ENCODE data around the gene KRTAP27-1. TPM values are rescaled to one million over a fixed set of nuclear protein-coding genes. Genes with fewer than 3 reads are reported as not detected.

Gene KRTAP27-1, protein sequence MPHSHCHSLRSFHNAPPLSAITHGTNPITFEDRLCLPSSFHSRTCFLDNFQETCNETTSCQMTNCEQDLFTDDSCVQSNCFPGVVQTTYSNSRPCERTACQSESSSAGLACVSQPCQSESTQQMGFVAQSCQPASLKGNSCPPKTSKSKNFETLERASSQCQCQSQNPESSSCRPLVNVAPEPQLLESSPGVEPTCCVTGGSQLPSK
- total RNA-seq (not detected), polyA plus RNA-seq (not detected)

DNA sequence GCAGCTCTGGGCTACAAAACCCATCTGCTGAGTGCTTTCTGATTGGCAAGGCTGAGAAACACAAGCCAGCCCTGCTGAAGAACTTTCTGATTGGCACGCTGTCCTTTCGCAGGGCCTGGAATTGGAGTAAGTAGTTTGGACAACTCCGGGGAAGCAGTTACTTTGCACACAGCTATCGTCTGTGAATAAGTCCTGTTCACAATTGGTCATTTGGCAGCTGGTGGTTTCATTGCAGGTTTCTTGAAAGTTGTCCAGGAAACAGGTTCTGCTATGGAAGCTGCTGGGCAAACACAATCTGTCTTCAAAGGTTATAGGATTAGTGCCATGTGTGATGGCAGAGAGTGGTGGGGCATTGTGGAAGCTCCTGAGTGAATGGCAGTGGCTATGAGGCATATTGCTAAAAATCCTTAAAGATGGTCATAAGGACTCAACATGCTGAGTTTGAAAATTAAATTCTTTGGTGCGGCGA is at the start of gene KRTAP27-1:
TSS of gene KRTAP27-1 (minus strand) at position 419 of the 469 bp plus-strand sequence. CDS start at position 393, 26 bp downstream.
- ChIA-PET CTCF (no interaction called here), POLR2A (interaction anchor here (0.6 kb wide), 1 partner anchor 97 kb away, joined by 3 read pairs; no protein-coding TSS in a partner anchor)
- peaks cover 0 to 4% (median 2%) of the 10 kb centered on the region in 5 donors for H3K9me3 Mint-ChIP-seq
- no peak within 1 kb of the TSS for H3K27ac ChIP-seq (ENCODE audit: low read depth, low read length)
- H3K9me3 ChIP-seq (ENCODE audit: low read length), result no peaks in the 10 kb centered on the region
- H3K27ac Mint-ChIP-seq, result no peak within 1 kb of the TSS
- no peaks in the 10 kb centered on the region for H3K4me1 ChIP-seq (ENCODE audit: insufficient read depth, low read length)
- H3K4me1 Mint-ChIP-seq, result no peaks in the 10 kb centered on the region
- H3K27me3 ChIP-seq (ENCODE audit: insufficient read depth, low read length, poor library complexity, severe bottlenecking), result no peaks in the 10 kb centered on the region
- no peaks in the 10 kb centered on the region for H3K36me3 ChIP-seq (ENCODE audit: insufficient read depth, low read length)
- no peaks in the 10 kb centered on the region for H3K36me3 Mint-ChIP-seq
- no peak within 1 kb of the TSS for H3K4me3 ChIP-seq (ENCODE audit: low read length)
- H3K27me3 Mint-ChIP-seq, result peaks cover 0 to 1% of the 10 kb centered on the region in 2 donors
- DNase-seq, result no peak
- no peak within 1 kb of the TSS for H3K4me3 Mint-ChIP-seq

DNA sequence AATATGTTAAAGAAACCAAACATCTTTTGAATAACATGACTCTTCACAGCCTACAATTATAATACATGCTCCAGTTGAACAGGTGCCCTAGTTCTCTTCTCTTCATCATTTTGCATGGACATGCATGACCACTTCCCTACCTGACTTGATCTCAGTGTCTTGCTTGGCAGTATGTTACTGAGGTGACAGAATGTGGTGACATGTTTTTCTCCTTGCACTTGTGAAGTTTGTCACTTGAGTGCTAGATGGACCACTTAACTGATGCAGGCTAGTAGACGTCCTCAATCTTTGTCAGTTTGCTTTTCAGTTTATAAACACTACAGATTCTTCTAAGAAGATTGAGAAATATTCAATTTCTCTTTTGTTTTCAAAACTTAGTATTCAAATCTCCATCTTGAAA is 44.7 kb upstream of the KRTAP27-1 start:
- Histone ChIP-seq H3K9me3 (ENCODE audit: low read length) (no peaks in the 10 kb centered on the region), H3K36me3 (ENCODE audit: insufficient read depth, low read length) (no peaks in the 10 kb centered on the region), H3K4me3 (ENCODE audit: low read length) (no peak overlapping the region), H3K27ac (ENCODE audit: low read depth, low read length) (no peak overlapping the region), H3K27me3 (ENCODE audit: insufficient read depth, low read length, poor library complexity, severe bottlenecking) (no peaks in the 10 kb centered on the region), H3K4me1 (ENCODE audit: insufficient read depth, low read length) (no peaks in the 10 kb centered on the region)
- H3K27ac Mint-ChIP-seq, result no peak overlapping the region
- no peaks in the 10 kb centered on the region for H3K4me1 Mint-ChIP-seq
- CTCF ChIA-PET, result no interaction called here
- no peak overlapping the region for H3K4me3 Mint-ChIP-seq
- no peaks in the 10 kb centered on the region for H3K36me3 Mint-ChIP-seq
- DNase-seq, result no peak
- H3K9me3 Mint-ChIP-seq, result peaks cover 2 to 6% (median 4%) of the 10 kb centered on the region in 5 donors
- H3K27me3 Mint-ChIP-seq, result peaks cover 0 to 2% of the 10 kb centered on the region in 2 donors
- POLR2A ChIA-PET, result no interaction called here

DNA sequence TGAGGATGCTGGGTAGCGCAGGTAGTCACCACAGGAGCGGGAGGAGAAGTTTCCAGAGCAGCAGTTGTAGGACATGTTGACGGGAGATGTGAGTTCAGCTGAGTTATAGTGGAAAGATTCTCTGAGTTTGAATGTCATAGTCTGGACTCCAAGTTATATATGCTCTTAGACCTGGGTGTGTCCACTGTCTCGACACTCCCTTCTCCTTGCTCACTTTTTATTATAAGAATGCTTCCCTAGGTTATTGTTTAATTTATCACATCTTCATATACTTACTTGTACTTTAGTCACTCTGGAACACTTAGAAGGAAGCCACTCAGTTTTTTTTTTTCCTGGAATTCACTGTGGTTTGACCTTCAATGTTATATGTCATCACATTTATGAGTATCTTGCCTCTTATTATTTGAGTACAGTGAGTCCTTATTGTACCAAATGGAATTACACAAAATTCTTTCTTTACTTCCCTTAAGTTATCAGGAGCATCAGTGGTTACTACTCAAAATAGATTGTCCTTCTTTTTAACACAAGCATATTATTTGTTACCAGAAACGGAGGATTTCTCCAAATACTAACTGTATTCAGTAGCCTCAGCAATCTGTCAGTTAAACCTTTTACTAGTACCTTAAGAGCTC is 34.8 kb upstream of the KRTAP27-1 start, which contains the start of gene KRTAP13-2:
TSS of gene KRTAP13-2 (minus strand) at position 133 of the 632 bp plus-strand sequence. CDS start at position 75, 58 bp downstream.
- H3K4me3 ChIP-seq (ENCODE audit: low read length), result no peak within 1 kb of the TSS
- Mint-ChIP-seq H3K4me1 (no peaks in the 10 kb centered on the region), H3K27me3 (no peaks in the 10 kb centered on the region), H3K36me3 (no peaks in the 10 kb centered on the region), H3K4me3 (no peak within 1 kb of the TSS), H3K27ac (no peak within 1 kb of the TSS), H3K9me3 (peaks cover 0 to 7% (median 2%) of the 10 kb centered on the region in 5 donors)
- ChIA-PET POLR2A (no interaction called here), CTCF (no interaction called here)
- H3K27ac ChIP-seq (ENCODE audit: low read depth, low read length), result no peak within 1 kb of the TSS
- no peak for DNase-seq
- H3K27me3 ChIP-seq (ENCODE audit: insufficient read depth, low read length, poor library complexity, severe bottlenecking), result no peaks in the 10 kb centered on the region
- no peaks in the 10 kb centered on the region for H3K4me1 ChIP-seq (ENCODE audit: insufficient read depth, low read length)
- no peaks in the 10 kb centered on the region for H3K9me3 ChIP-seq (ENCODE audit: low read length)
- H3K36me3 ChIP-seq (ENCODE audit: insufficient read depth, low read length), result no peaks in the 10 kb centered on the region

DNA sequence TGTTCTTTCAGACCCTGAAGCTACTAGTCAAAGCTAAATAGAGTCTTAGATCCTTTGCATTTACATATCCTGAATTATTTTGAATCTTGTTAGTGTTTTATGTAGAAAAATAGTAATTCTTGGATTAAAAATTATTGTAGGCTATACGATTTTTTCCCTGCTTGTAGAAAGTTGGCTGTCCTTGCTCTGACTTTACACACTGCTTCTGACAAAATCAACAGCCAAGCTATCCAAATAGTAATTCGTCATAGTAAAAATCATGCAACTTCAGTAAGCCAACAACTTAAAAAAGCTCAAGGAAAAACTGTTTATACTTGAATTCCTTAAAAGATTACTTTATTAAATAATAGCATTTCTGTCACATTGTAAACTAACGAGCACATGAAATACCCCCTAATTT is 18.4 kb upstream of the KRTAP27-1 start:
- H3K27ac ChIP-seq (ENCODE audit: low read depth, low read length), result no peak overlapping the region
- CTCF ChIA-PET, result no interaction called here

DNA sequence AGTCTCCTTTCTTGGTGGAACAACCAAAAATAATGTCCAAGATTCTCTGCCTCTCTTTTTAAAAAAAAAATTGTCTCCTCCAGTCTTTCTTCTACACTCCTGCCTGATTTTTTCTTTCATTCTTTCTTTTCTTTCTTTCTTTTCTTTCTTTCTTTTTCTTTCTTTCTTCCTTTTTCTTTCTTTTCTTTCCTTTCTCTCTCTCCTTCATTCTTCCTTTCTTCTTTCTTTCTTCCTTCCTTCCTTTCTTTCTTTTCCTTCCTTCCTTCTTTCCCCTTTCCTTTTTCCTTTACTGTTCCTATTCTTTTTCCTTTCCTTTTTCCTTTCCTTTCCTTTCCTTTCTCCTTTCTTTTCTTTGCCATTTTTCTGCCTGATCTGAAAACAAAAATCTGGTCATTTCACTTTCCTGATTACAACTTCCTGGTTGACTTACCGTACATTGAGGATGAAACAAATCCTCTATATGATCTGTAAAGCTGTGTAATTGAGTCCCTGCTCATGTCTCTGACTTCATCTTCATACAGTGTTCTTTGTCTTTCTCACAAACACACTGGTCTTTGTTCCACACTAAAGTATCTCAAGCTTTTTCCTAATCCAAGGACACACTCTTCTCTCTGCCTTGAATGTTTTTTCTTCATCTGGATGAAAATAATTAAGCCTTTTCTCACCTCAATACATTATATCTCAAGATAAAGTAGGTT is 17.0 kb upstream of the KRTAP27-1 start:
- ChIA-PET CTCF (no interaction called here), POLR2A (no interaction called here)
- H3K27me3 Mint-ChIP-seq, result no peaks in the 10 kb centered on the region
- no peak overlapping the region for H3K4me3 Mint-ChIP-seq
- no peaks in the 10 kb centered on the region for H3K36me3 ChIP-seq (ENCODE audit: insufficient read depth, low read length)
- no peak overlapping the region for H3K27ac Mint-ChIP-seq
- H3K27ac ChIP-seq (ENCODE audit: low read depth, low read length), result no peak overlapping the region
- H3K4me1 Mint-ChIP-seq, result no peaks in the 10 kb centered on the region
- no peaks in the 10 kb centered on the region for H3K9me3 ChIP-seq (ENCODE audit: low read length)
- no peaks in the 10 kb centered on the region for H3K4me1 ChIP-seq (ENCODE audit: insufficient read depth, low read length)
- no peak for DNase-seq
- no peak overlapping the region for H3K4me3 ChIP-seq (ENCODE audit: low read length)
- no peaks in the 10 kb centered on the region for H3K27me3 ChIP-seq (ENCODE audit: insufficient read depth, low read length, poor library complexity, severe bottlenecking)
- peaks cover 0 to 4% (median 0%) of the 10 kb centered on the region in 5 donors for H3K9me3 Mint-ChIP-seq
- H3K36me3 Mint-ChIP-seq, result no peaks in the 10 kb centered on the region

More for the DNA sequence above, 18.4 kb upstream of the KRTAP27-1 start:
- no peak overlapping the region for H3K4me3 ChIP-seq (ENCODE audit: low read length)
- Mint-ChIP-seq H3K9me3 (peaks cover 0 to 4% (median 0%) of the 10 kb centered on the region in 5 donors), H3K27me3 (no peaks in the 10 kb centered on the region), H3K4me3 (no peak overlapping the region), H3K27ac (no peak overlapping the region), H3K36me3 (no peaks in the 10 kb centered on the region), H3K4me1 (no peaks in the 10 kb centered on the region)
- no peaks in the 10 kb centered on the region for H3K4me1 ChIP-seq (ENCODE audit: insufficient read depth, low read length)
- DNase-seq, result no peak
- H3K9me3 ChIP-seq (ENCODE audit: low read length), result no peaks in the 10 kb centered on the region
- H3K27me3 ChIP-seq (ENCODE audit: insufficient read depth, low read length, poor library complexity, severe bottlenecking), result no peaks in the 10 kb centered on the region
- no peaks in the 10 kb centered on the region for H3K36me3 ChIP-seq (ENCODE audit: insufficient read depth, low read length)
- POLR2A ChIA-PET, result no interaction called here

DNA sequence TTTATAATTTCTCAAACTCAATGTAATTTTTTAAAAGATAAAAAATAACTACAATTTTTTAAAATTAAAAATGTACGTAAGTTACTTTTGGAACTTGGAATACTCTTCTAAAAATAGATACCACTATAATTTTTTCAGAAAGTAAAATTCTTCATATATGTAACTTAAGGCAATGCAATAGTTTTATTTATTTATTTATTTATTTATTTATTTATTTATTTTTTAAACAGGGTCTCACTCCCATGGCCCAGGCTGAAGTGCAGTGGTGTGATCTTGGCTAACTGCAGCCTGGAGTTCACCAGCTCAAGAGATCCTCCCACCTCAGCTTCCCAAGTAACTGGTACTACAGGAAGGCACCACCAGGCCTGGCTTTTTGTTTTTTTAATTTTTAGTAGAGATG is 14.0 kb upstream of the KRTAP27-1 start:
- no peak overlapping the region for H3K4me3 ChIP-seq (ENCODE audit: low read length)
- Mint-ChIP-seq H3K36me3 (peaks cover 0 to 2% (median 0%) of the 10 kb centered on the region in 3 donors), H3K27ac (no peak overlapping the region), H3K4me3 (no peak overlapping the region), H3K27me3 (no peaks in the 10 kb centered on the region), H3K4me1 (no peaks in the 10 kb centered on the region), H3K9me3 (peaks cover 0 to 4% (median 0%) of the 10 kb centered on the region in 5 donors)
- H3K36me3 ChIP-seq (ENCODE audit: insufficient read depth, low read length), result no peaks in the 10 kb centered on the region
- no peaks in the 10 kb centered on the region for H3K4me1 ChIP-seq (ENCODE audit: insufficient read depth, low read length)
- CTCF ChIA-PET, result no interaction called here
- DNase-seq, result no peak
- POLR2A ChIA-PET, result no interaction called here
- H3K27ac ChIP-seq (ENCODE audit: low read depth, low read length), result no peak overlapping the region
- no peaks in the 10 kb centered on the region for H3K27me3 ChIP-seq (ENCODE audit: insufficient read depth, low read length, poor library complexity, severe bottlenecking)
- no peaks in the 10 kb centered on the region for H3K9me3 ChIP-seq (ENCODE audit: low read length)

DNA sequence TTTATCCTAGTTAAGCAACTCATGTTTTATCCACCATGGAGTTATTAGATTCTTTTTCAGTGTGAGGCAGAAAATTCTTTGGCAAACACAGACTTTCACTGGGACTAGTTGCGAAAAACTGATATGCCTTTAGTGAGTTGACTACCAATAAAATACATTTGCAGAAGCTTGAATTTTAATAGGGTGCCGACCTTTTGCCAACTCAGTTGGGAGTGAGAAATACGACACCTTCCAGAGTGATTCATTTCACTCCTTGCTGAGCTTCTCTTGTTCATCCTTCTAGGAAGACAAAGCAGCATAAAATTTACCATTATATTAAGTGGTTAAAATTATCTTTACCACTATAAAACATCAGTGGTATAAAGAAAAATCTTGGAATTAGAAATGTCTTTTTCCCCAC is 12.1 kb upstream of the KRTAP27-1 start:
- Histone ChIP-seq H3K36me3 (ENCODE audit: insufficient read depth, low read length) (no peaks in the 10 kb centered on the region), H3K27me3 (ENCODE audit: insufficient read depth, low read length, poor library complexity, severe bottlenecking) (no peaks in the 10 kb centered on the region), H3K9me3 (ENCODE audit: low read length) (no peaks in the 10 kb centered on the region), H3K4me1 (ENCODE audit: insufficient read depth, low read length) (no peaks in the 10 kb centered on the region), H3K27ac (ENCODE audit: low read depth, low read length) (no peak overlapping the region), H3K4me3 (ENCODE audit: low read length) (no peak overlapping the region)
- H3K4me1 Mint-ChIP-seq, result no peaks in the 10 kb centered on the region
- ChIA-PET POLR2A (no interaction called here), CTCF (no interaction called here)
- no peaks in the 10 kb centered on the region for H3K27me3 Mint-ChIP-seq
- no peak overlapping the region for H3K4me3 Mint-ChIP-seq
- H3K36me3 Mint-ChIP-seq, result peaks cover 0 to 2% (median 0%) of the 10 kb centered on the region in 3 donors
- H3K9me3 Mint-ChIP-seq, result peaks cover 0 to 4% (median 2%) of the 10 kb centered on the region in 5 donors
- DNase-seq, result no peak
- H3K27ac Mint-ChIP-seq, result no peak overlapping the region

DNA sequence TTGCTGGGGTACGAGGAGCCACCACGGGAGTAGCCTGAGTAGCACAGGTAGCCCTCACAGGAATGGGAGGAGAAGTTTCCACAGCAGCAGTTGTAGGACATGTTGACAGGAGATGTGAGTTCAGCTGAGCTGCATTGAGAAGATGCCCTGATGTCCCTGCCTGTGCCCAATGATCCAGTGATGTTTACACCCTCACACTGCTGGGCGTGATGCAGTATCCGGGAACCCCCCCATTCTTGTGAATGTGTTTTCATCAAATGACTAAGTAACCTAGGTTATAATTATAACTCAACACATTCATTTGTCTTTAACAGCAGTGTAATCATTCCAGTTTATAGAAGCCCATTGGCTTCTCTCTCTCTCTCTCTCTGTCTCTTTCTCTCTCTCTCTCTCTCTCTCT is 11.0 kb upstream of the KRTAP27-1 start, which contains the start of gene KRTAP23-1:
TSS of gene KRTAP23-1 (minus strand) at position 101 of the 400 bp plus-strand sequence. CDS start at position 101, 0 bp downstream.
- Mint-ChIP-seq H3K27me3 (no peaks in the 10 kb centered on the region), H3K27ac (no peak within 1 kb of the TSS), H3K4me1 (no peaks in the 10 kb centered on the region), H3K36me3 (peaks cover 0 to 2% (median 0%) of the 10 kb centered on the region in 3 donors), H3K9me3 (peaks cover 0 to 7% (median 2%) of the 10 kb centered on the region in 5 donors), H3K4me3 (no peak within 1 kb of the TSS)
- H3K4me3 ChIP-seq (ENCODE audit: low read length), result no peak within 1 kb of the TSS
- H3K4me1 ChIP-seq (ENCODE audit: insufficient read depth, low read length), result no peaks in the 10 kb centered on the region
- no peak within 1 kb of the TSS for H3K27ac ChIP-seq (ENCODE audit: low read depth, low read length)
- no peaks in the 10 kb centered on the region for H3K36me3 ChIP-seq (ENCODE audit: insufficient read depth, low read length)
- POLR2A ChIA-PET, result no interaction called here
- CTCF ChIA-PET, result interaction anchor here (1.0 kb wide), 1 partner anchor 89 kb away, joined by 3 read pairs; no protein-coding TSS in a partner anchor
- H3K27me3 ChIP-seq (ENCODE audit: insufficient read depth, low read length, poor library complexity, severe bottlenecking), result no peaks in the 10 kb centered on the region
- no peak for DNase-seq
- no peaks in the 10 kb centered on the region for H3K9me3 ChIP-seq (ENCODE audit: low read length)
